Measurements from ENCODE around the gene ADCYAP1R1.

DNA sequence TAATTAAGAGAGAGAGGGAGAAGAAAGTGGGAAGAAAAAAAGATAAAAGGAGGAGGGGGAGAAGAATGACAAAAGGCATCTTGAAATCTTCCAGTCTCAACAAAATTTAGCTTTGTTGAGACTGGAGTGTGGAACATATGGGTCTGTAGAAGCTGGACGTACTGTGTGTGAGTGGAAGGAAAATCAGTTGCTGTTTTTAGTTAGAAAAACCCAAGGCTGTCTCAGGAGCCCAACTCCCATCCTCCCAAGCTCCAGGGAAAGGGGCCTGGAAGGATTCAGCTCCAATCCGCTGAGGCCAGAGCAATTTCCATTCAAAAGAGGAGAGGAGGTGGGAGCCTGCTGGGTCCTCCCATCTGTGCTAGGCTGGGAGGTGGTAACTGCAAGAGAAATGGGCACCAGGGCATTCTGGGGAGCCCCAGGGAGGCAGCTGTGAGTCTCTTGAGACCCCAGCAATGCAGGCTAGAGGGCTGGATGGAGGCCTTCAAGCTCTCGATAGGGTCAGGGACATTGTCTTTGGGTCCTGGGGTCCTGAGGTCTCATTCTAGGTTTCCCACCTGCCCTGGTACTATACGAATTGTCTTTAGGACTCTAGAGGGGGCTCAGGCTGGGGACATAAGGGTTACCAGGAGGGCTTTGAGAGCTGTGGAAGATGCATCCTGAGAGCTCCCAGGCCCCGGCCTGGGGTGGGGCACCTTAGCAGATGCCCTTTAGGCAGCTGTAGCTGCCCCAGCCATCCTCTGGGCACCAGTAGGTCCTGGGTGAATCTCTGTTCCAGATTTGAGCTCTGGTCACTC lies 21.4 kb downstream of the ADCYAP1R1 start:
- TF ChIP-seq EP300 (IDR thresholded peaks at IDR 0.05), result no peak
- TF ChIP-seq, protein P1, sequence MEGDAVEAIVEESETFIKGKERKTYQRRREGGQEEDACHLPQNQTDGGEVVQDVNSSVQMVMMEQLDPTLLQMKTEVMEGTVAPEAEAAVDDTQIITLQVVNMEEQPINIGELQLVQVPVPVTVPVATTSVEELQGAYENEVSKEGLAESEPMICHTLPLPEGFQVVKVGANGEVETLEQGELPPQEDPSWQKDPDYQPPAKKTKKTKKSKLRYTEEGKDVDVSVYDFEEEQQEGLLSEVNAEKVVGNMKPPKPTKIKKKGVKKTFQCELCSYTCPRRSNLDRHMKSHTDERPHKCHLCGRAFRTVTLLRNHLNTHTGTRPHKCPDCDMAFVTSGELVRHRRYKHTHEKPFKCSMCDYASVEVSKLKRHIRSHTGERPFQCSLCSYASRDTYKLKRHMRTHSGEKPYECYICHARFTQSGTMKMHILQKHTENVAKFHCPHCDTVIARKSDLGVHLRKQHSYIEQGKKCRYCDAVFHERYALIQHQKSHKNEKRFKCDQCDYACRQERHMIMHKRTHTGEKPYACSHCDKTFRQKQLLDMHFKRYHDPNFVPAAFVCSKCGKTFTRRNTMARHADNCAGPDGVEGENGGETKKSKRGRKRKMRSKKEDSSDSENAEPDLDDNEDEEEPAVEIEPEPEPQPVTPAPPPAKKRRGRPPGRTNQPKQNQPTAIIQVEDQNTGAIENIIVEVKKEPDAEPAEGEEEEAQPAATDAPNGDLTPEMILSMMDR (IDR thresholded peaks at IDR 0.05), result no peak

Data from tibial nerve (tissue), 4 donors.